Left ventricle myocardium superior (tissue), 1 donor: ENCODE results near the gene SYT2. TPM values are rescaled to one million over a fixed set of nuclear protein-coding genes. Genes with fewer than 3 reads are reported as not detected.
A peak's percentile ranks its signal among the peaks of the same experiment; 100 is the strongest.

ENCODE experiments used
- ATAC-seq: fragments of 200-7000 bp; cut with Tn5 transposase; one replicate; pipeline ENCODE4 v1.9.1; 2020; ENCODE audit warnings: mild to moderate bottlenecking, moderate library complexity
- DNase-seq: peaks from one replicate; pipeline ENCODE4 v3.0.0-alpha.2; 2020
- intact Hi-C: fragments of 100-400 bp; cut with micrococcal nuclease; formaldehyde crosslinking; loops from one replicate; pipeline ENCODE4 v1.11.0; 2022
- total RNA-seq: library from RNA; stranded (reverse); fragmentation: NEBNext Ultra II Directional; extraction: Animal tissue kit (Norgen Biotek cat#: 25700); gene quantifications from one replicate; pipeline ENCODE4 v1.2.1, GENCODE V29; 2021
- donor health status: DM: no; HTN: yes; CAD: no; lungs with severe emphysema.

The SYT2 gene
- total RNA-seq, 1 donor from 2014 or later: not detected

GRCh38 chr1:202709276-202710041, 795 bp downstream of the SYT2 start:
- peak; percentile 19 for ATAC-seq

GRCh38 chr1:202708456-202709275, 1.6 kb downstream of the SYT2 start:
- no peak for DNase-seq
- intact Hi-C loops: no loop called here
- ATAC-seq: no peak

More at GRCh38 chr1:202709276-202710041, 795 bp downstream of the SYT2 start:
- DNase-seq: no peak
- intact Hi-C loops: loop anchor here (10.0 kb wide), 1 partner anchor 355 kb away; no protein-coding TSS in a partner anchor

GRCh38 chr1:202706851-202707250, 3.4 kb downstream of the SYT2 start:
- DNase-seq (no peak), ATAC-seq (no peak)
- intact Hi-C loops: no loop called here

GRCh38 chr1:202704601-202705000, 5.7 kb downstream of the SYT2 start:
- DNase-seq: no peak
- intact Hi-C loops: no loop called here
- no peak for ATAC-seq

GRCh38 chr1:202703191-202703590, 7.1 kb downstream of the SYT2 start:
- DNase-seq (no peak), ATAC-seq (no peak)
- intact Hi-C loops: no loop called here

- intact Hi-C loops: no loop called here
- no peak for DNase-seq
- no peak for ATAC-seq
These were observed 8.2 kb downstream of the SYT2 start for GRCh38 chr1:202702088-202702487.

- intact Hi-C loops: no loop called here
- ATAC-seq (no peak), DNase-seq (no peak)
These were observed 9.1 kb downstream of the SYT2 start for GRCh38 chr1:202701200-202701599.

GRCh38 chr1:202700061-202700460, 10.2 kb downstream of the SYT2 start:
- ATAC-seq (no peak), DNase-seq (no peak)
- intact Hi-C loops: no loop called here

GRCh38 chr1:202698276-202698675, 12.0 kb downstream of the SYT2 start:
- intact Hi-C loops: no loop called here
- ATAC-seq: no peak
- DNase-seq: no peak

- no peak for DNase-seq
- intact Hi-C loops: no loop called here
- ATAC-seq: no peak
These were observed 13.2 kb downstream of the SYT2 start for GRCh38 chr1:202697038-202697437.

- ATAC-seq (no peak), DNase-seq (no peak)
- intact Hi-C loops: no loop called here
These were observed 15.9 kb downstream of the SYT2 start for GRCh38 chr1:202694314-202694713.

- intact Hi-C loops: no loop called here
- DNase-seq (peak; percentile 72), ATAC-seq (peak; percentile 74)
These were observed 17.2 kb downstream of the SYT2 start for GRCh38 chr1:202692959-202693555.

- ATAC-seq (no peak), DNase-seq (no peak)
- intact Hi-C loops: no loop called here
These were observed 18.4 kb downstream of the SYT2 start for GRCh38 chr1:202691816-202692215.

- intact Hi-C loops: no loop called here
- no peak for ATAC-seq
- DNase-seq: no peak
These were observed 20.5 kb downstream of the SYT2 start for GRCh38 chr1:202689493-202690342.

GRCh38 chr1:202689082-202689481, 21.2 kb downstream of the SYT2 start:
- intact Hi-C loops: no loop called here

GRCh38 chr1:202688401-202688800, 21.9 kb downstream of the SYT2 start:
- intact Hi-C loops: no loop called here
- DNase-seq: no peak
- no peak for ATAC-seq

More at GRCh38 chr1:202689082-202689481, 21.2 kb downstream of the SYT2 start:
- DNase-seq (no peak), ATAC-seq (no peak)

- intact Hi-C loops: no loop called here
- ATAC-seq (no peak), DNase-seq (no peak)
These were observed 22.5 kb downstream of the SYT2 start for GRCh38 chr1:202687798-202688197.

GRCh38 chr1:202687370-202687769, 22.9 kb downstream of the SYT2 start:
- no peak for ATAC-seq
- intact Hi-C loops: no loop called here
- no peak for DNase-seq

- ATAC-seq: no peak
- intact Hi-C loops: no loop called here
- no peak for DNase-seq
These were observed 24.6 kb downstream of the SYT2 start for GRCh38 chr1:202685641-202686040.
